Sigmoid colon (tissue), 4 donors: ENCODE results near the gene SGCE.

Experiments
- EP300 ChIP-seq, 4 donors: sonication (generic); formaldehyde crosslinking; IDR thresholded peaks; one replicate each; pipeline ENCODE4 v1.6.1; 2017; ENCODE audit warnings: antibody characterized with exemption in 4 of 4
- POLR2A ChIP-seq, 2 donors: fragments of 450-650 bp; IDR thresholded peaks; one replicate each; pipeline ENCODE4 v1.6.1; 2016; ENCODE audit warnings: antibody characterized with exemption in 2 of 2, mild to moderate bottlenecking in 2 of 2, moderate library complexity in 2 of 2
- POLR2AphosphoS5 ChIP-seq, 4 donors: sonication (generic); formaldehyde crosslinking; IDR thresholded peaks; one replicate each; pipeline ENCODE4 v1.6.1; 2017; ENCODE audit warnings: antibody characterized with exemption in 4 of 4
- TF ChIP-seq, protein P1 (sequence below), 4 experiments: fragments of 450-650 bp in 3 of 4; fragments of 200-600 bp in 1 of 4; IDR thresholded peaks; one replicate each; pipeline ENCODE4 v1.5.1; 2016 to 2019; ENCODE audit warnings: antibody characterized with exemption in 4 of 4, mild to moderate bottlenecking in 3 of 4, moderate library complexity in 2 of 4

DNA sequence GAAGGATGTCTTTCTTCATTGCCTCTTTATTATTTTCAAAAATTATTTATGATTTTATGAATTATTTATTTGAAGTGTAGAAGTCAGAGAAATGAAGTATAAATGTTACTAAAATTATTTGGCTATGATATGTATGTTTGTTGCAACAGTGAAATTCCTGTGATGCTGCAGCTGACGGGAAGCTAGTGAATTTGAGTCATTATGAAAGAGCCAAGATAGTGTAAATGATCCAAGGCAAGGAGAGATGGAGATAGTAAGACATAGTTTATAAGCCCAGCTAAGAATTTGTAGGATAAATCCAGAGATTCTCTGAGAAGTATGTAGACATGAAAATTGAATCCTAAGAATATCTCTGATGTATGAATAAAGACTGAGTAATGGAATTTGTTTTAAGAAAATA, 115.5 kb downstream of the SGCE start:
- TF ChIP-seq, protein P1, sequence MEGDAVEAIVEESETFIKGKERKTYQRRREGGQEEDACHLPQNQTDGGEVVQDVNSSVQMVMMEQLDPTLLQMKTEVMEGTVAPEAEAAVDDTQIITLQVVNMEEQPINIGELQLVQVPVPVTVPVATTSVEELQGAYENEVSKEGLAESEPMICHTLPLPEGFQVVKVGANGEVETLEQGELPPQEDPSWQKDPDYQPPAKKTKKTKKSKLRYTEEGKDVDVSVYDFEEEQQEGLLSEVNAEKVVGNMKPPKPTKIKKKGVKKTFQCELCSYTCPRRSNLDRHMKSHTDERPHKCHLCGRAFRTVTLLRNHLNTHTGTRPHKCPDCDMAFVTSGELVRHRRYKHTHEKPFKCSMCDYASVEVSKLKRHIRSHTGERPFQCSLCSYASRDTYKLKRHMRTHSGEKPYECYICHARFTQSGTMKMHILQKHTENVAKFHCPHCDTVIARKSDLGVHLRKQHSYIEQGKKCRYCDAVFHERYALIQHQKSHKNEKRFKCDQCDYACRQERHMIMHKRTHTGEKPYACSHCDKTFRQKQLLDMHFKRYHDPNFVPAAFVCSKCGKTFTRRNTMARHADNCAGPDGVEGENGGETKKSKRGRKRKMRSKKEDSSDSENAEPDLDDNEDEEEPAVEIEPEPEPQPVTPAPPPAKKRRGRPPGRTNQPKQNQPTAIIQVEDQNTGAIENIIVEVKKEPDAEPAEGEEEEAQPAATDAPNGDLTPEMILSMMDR (IDR thresholded peaks at IDR 0.05), result no peak
- TF ChIP-seq POLR2AphosphoS5 (IDR thresholded peaks at IDR 0.05) (no peak), EP300 (IDR thresholded peaks at IDR 0.05) (no peak), POLR2A (IDR thresholded peaks at IDR 0.05) (no peak)
